GM15510 (cell line): ENCODE results near the gene USP30.

Source experiments
- POLR2A ChIP-seq: IDR thresholded peaks from 3 replicates; pipeline ENCODE4 v1.6.1; 2011; ENCODE audit warnings: borderline replicate concordance; ENCODE audit not compliant: insufficient read length; ENCODE audit errors: extremely low read depth

USP30 gene

DNA sequence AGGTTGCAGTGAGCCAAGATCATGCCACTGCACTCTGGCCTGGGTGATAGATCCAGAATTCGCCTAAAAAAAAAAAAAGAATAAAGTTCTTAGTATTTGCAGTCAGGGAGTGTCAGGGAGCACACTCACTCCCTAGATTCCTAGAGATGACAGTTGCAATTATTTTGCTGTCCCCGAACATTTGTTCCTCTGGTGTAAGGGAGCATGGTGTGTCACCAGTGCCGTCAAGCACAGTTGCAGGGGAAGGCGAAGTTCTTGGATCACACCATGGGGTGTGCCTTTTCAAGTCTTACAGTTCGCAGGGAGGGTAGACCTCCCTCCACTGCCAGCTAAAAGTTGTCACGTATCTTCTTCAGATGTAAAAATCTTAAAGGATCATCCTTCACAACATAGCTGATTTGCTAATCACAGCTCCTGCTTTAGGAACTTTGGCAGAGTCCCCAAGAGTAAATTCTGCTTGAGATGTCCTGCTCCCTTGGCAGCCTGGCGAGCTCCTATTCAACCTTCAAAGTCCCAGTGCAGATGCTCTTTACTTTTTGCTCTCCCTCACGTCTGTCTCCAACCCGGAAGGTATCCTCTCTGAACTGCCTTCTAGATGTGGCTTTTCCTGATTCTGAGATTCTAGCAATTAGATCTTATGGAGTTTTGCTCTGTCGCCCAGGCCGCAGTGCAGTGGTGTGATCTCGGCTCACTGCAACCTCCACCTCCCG is 75.3 kb downstream of the USP30 start:
- no peak for TF ChIP-seq POLR2A

DNA sequence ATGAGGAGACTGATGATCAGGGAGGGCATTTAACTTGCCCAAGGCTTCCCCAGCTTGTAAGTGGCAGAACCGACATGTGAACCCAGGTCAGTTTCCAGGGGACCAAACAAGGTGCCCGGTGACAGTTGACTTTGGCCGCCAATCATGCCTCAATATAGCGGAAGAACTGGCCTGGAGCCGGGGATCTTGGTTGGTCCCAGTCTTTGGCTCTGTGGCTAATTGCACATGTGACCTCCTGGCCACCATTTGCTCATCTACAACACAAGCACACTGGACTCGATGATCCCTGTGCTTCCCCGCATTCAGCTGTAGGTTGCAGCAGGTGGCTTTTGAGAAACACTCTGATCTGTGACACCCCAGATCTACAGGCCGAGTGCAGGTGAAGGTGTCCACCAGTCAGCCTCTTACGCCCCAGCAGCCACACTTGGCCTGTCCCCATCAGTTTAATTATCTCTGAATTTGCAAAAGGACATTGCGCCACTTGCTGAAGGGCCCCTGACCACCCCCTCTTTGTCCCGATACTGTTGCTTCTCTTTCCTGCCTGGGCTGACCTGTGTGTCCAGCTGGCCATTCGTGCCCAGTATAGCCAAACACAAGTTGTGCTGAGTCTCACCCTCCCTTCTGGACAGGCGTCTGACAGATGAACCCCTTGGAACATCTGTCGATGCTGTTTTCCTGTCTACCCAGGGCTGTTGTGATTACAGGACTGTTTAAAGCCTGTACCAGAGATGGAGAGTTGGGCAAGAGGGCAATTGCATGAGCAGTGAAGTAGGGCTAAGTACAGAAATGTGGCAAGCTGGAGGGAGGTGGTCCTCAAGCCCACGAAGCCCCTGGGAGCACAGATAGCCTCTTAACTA is 78.1 kb downstream of the USP30 start:
- TF ChIP-seq POLR2A: no peak

DNA sequence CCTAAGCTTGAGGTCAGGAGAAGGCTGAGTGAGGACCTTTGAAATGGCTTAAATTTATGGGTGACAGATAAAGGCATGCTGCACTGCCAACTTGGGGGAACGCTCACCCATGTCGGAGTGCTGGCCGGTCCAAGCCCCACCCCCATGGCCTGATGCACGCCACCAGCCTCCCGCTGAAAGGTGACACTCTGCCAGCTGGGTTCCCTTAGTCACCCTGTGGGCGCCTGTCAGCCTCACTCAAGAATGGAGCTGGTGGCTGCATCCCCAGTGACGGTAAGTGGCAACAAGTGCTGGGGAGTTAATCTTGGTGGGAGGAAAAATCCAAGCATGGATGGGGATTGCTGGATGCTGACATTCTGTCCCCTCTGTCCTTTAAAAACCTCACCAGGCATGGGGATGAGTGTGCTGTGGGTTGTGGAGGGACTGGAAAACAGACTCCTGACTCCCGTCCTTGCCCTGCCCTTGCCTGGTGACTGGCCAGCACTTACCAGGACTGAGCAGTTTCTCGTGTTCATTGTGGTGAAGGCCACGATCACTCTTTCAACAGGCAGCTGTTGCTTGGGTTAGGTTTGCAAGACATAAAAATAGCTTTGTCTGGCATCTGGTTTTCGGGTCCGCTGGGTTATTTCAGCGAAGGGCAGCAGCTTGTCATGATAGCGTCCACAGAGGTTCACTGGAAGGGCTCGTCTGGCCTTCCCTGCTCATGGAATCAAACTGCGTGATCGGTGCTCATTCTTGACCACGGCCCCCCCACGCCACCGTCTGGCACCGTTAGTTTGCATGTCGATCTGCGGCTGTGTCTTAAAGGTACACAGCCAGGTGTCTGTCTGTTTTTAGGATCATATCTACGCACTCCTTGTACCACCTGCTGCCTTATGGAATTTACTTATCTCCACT is 79.0 kb downstream of the USP30 start:
- no peak for TF ChIP-seq POLR2A

DNA sequence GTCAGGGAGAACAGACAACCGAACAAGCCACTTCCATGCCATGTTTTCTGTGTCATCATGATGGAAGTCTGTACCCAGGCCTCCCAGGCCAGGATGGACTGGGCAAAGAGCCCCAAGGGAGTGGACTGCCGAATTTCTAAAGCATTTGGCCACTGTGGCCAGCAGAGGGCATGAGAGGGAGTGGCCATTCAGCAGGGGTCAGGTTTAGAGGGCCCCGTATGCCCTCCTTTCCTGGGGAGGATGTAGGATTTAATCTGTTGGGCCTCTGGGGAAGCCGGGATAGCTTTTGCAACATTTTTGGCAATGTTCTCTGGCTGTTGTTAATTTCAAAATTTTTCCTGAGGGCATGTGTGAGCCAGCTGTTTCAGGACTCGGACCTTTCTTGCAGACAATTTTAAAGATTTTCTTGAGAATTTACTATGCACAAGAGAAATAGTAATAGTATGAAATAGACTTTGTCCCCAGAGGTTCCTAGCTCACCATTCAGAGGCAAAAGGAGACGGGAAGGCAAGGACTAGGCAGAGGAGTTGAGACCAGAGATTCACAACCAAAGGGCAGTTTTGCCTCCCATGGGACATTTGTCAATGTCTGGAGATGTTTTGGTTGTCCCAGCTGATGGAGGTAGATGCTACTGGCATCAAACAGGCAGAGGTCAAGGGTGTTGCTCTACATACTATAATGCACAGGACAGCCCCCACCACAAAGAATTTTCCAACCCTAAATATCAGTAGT is 82.0 kb downstream of the USP30 start:
- no peak for TF ChIP-seq POLR2A

DNA sequence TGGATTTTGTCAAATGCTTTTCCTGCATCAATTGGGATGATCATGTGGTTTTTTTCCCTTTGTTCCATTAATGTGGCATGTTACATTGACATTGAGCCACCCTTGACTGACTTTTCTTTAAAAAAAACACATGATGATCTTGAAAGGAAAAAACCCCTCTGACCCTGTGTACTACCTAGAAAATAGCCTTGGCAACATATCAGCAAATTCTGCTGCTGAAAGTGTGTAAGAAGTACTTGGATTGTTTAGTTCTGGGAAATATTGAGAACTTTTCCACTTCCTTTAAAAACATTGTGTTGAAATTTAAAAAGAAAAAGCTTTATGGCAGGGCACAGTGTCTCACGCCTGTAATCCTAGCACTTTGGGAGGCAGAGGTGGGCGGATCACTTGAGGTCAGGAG is 84.7 kb downstream of the USP30 start:
- no peak for TF ChIP-seq POLR2A
